GM13977 (cell line): ENCODE measurements around the gene PPP1R12C.
A peak's percentile ranks its signal among the peaks of the same experiment; 100 is the strongest.

Experiments
- DNase-seq: peaks from one replicate; pipeline ENCODE4 v3.0.0; 2012; ENCODE audit warnings: low spot score
- in situ Hi-C: fragments of 300-500 bp; cut with MboI; formaldehyde crosslinking; loops from one replicate; pipeline ENCODE4 v1.12.0; 2022; ENCODE audit warnings: low sequenced_read_pairs, low pct_unique_long_range_greater_than_20kb, mixed read lengths, inconsistent platforms; ENCODE audit not compliant: unreplicated experiment
- TF ChIP-seq, protein P1 (sequence below): IDR thresholded peaks from 2 replicates; pipeline ENCODE4 v1.5.1; 2012; ENCODE audit warnings: mild to moderate bottlenecking, control low read depth; ENCODE audit not compliant: insufficient read depth; ENCODE audit errors: extremely low read depth, missing control alignments

Gene PPP1R12C

DNA sequence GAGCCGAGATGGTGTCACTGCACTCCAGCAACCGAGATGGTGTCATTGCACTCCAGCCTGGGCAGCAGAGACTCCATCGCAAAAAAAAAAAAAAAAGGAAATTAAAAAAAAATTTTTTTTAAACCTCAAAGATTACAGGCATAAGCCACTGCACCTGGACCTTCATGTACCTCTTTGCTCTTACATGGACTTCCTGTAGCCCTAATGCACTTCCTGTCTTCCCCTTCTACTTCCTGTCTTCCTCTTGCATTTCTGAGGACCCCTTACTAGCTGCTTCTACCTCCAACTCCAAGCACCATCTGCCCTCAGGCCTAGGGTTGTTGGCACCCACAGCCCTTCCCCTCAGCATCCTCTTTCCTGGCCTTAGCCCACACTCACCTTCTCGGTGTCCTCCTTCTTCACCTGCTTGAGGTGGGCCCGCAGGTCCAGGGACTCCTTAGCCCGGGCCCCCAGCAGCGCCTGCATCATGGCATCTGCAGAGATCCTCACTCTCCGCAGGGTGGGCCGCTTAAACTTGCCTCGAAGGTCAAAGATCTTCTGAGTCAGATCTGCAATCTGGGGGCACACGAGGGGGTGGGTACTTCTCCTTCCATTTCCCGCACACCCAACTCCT lies 36.3 kb upstream of the PPP1R12C start:
- in situ Hi-C loops: no loop called here
- DNase-seq: no peak
- TF ChIP-seq, protein P1, sequence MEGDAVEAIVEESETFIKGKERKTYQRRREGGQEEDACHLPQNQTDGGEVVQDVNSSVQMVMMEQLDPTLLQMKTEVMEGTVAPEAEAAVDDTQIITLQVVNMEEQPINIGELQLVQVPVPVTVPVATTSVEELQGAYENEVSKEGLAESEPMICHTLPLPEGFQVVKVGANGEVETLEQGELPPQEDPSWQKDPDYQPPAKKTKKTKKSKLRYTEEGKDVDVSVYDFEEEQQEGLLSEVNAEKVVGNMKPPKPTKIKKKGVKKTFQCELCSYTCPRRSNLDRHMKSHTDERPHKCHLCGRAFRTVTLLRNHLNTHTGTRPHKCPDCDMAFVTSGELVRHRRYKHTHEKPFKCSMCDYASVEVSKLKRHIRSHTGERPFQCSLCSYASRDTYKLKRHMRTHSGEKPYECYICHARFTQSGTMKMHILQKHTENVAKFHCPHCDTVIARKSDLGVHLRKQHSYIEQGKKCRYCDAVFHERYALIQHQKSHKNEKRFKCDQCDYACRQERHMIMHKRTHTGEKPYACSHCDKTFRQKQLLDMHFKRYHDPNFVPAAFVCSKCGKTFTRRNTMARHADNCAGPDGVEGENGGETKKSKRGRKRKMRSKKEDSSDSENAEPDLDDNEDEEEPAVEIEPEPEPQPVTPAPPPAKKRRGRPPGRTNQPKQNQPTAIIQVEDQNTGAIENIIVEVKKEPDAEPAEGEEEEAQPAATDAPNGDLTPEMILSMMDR: no peak

DNA sequence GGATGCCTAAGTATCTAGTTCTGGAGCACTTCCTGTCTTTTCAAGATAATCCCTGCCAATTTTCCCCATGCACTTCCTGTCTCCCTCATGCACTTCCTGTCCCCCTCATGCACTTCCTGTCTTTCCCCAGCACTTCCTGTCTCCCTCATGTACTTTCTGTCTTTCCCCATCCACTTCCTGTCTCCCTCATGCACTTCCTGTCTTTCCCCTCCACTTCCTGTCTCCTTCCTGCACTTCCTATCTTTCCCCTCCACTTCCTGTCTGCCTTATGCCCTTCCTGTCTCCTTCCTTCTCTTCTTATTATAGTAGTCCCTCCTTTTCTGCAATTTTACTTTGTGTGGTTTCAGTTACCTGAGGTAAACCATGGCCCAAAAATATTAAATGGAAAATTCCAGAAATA lies 34.6 kb upstream of the PPP1R12C start:
- TF ChIP-seq, protein P1: no peak
- in situ Hi-C loops: no loop called here

DNA sequence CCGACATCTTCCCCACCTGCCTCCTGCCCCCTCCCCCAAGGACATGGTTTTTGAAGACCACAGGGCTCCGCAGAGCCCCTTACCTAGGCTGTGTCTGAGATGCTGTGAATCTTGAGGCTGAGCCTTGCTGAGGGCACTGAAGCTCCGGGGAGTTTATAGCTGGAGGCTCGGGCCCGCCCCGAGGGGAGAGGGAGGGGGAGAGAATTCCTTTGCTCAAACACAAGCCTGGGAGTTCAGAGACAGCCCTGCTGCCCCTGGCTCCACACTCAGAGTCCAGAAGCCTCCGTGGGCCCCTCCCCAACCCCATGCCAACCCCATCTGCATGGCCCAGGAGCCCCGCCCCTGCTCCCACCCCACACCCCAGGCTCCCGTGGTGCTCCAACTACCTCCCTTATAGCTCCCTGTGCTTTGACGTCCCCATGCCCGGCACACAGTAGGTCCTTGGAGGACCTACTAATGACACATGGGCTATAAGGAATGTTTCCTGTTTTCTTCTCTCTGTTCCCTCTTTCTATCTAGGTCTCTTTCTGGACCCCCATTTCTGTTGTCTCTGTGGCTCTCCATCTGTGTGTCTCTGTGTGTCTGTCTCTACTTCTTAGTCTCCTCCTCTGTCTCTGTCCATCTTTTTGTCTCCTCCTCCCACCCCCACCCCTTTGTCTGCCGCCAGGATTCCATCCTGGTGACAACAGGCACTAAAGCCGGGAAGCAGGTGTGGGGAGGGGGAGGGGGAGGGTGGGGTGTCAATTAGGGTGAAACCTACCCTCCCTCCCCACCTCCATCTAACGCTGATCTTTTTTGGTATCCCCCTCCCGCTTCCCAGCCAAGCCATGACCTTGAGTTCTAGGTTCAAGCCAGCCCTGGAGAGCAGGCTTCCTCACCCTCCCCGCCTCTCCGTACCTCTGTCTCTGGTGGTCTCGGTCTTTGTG lies 31.9 kb upstream of the PPP1R12C start, which contains the start of gene TNNT1:
Gene TNNT1, minus strand, starts transcription at position 129 of the 926 bp plus-strand sequence. CDS start 2,049 bp downstream, outside the sequence.
- in situ Hi-C loops: no loop called here
- TF ChIP-seq, protein P1: no peak
- no peak for DNase-seq

More for the DNA sequence above, 34.6 kb upstream of the PPP1R12C start:
- no peak for DNase-seq

DNA sequence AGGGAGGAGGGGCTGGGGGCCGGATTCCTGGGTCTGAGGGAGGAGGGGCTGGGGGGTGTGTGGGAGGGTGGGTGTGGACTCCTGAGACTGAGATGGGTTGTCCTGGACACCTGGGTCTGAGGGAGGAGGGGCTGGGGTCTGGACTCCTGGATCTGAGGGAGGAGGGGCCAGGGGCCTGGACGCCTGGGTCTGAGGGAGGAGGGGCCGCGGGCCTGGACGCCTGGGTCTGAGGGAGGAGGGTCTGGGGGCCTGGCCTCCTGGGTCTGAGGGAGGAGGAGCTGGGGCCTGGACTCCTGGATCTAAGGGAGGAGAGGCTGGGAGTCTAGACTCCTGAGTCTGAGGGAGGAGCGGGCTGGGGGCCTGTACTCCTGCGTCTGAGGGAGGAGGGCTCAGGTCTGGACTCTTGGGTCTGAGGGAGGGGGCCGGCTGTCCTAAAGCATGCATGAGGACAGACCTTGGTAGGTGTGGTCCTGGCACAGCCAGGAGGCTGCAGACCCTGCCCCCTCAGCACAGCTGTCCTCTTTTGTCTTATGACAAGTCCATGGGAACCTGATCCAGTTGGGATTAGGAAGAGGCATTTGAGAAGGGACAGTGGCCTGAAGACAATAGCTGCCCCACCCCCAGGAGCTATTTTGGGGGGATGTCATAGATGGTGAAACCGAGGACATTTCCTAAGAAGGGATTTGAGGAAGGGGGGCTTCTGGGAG lies 30.3 kb upstream of the PPP1R12C start:
- in situ Hi-C loops: no loop called here

DNA sequence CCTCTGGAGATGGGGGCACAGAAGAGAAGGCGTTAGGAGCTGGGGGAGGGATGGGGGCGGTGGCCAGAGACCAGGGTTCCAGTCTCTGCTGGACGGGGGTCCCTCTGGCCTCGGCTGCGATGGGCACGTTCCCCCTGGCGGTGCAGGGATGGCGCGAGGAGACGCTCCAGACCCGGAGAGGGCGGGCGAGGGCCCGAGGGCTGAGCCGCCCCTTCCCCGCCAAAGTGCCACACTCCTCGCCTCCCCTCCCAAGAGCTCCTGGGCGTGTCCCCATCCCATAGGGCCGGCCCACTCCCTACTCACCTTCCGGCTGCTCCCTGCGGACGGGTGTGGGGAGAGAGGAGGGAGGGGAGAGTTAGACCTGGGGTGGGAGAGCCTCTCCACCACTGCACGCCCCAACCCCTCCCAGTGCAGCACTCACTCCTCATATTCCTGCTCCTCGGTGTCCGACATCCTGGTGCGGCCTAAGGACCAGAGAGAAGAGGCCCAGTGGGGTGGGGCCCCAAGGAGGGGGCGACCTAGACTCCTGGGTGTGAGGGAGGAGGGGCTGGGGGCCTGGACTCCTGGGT lies 29.4 kb upstream of the PPP1R12C start:
- TF ChIP-seq, protein P1: no peak
- in situ Hi-C loops: no loop called here
- no peak for DNase-seq

More for the DNA sequence above, 30.3 kb upstream of the PPP1R12C start:
- DNase-seq: no peak
- TF ChIP-seq, protein P1: no peak

DNA sequence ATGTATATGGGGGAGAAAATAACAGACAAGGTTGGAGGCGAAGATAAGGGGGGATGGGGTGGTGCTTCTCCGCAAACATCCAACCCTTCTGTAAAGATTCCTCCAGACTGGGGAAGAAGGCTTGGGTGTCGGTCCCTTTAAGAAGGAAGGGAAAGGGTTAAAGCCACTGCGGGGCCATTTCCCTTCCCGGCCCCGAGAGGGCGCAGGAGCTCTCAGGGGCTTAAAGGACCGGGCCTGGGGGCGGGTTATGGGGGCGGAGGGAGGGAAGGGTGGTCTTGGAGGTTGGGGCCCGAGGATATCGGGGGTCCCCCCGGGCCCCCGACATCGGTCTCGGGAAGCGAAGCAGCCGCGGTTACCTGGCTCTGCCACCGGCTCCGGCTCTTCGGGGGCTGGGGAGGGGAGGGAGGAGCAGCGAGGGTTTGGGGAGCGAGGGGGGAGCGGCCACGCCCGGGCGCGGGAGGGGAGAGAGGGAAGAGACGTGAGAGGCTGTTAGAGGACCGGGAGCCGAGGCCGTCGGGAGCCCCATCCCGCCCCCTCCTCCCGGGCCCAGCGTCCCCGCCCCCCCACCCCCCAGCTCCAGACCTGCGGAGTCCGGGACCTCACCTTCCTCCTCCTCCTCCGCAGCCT lies 28.8 kb upstream of the PPP1R12C start:
- TF ChIP-seq, protein P1: peak; percentile 61
- DNase-seq: peak; percentile 76
- in situ Hi-C loops: no loop called here
